CD4-positive, alpha-beta T cell (primary cell): ENCODE measurements around the gene LAMA4. TPM values are rescaled to one million over a fixed set of nuclear protein-coding genes. Genes with fewer than 3 reads are reported as not detected.
A peak's percentile ranks its signal among the peaks of the same experiment; 100 is the strongest.

Source experiments
- ATAC-seq: fragments of 200-7000 bp; cut with Tn5 transposase; one replicate; pipeline ENCODE4 v1.10.0; 2022; ENCODE audit warnings: mild to moderate bottlenecking; ENCODE audit not compliant: poor library complexity
- CTCF ChIA-PET: fragments of 350-600 bp; sonication (Branson Sonifier 250); formaldehyde crosslinking; loops from one replicate; lab custom pipeline; 2021; ENCODE audit warnings: antibody characterized with exemption, inconsistent platforms; lab: Charles Lee
- POLR2A ChIA-PET: fragments of 350-600 bp; sonication (Branson Sonifier 250); formaldehyde crosslinking; loops from one replicate; lab custom pipeline; 2021; ENCODE audit warnings: antibody characterized with exemption, inconsistent platforms; lab: Charles Lee
- DNase-seq, 14 experiments: peaks; one replicate each; pipeline ENCODE4 v3.0.0-alpha.2; 2013 to 2020; ENCODE audit warnings: mixed read lengths in 2 of 14
- H3K27ac ChIP-seq, 2 donors: one replicate each; pipeline versions ENCODE4 v1.5.1 to v1.7.0; 2013; ENCODE audit warnings: low read length in 2 of 2, low read depth in 1 of 2, mild to moderate bottlenecking in 1 of 2
- H3K27me3 ChIP-seq, 2 experiments: 1 replicate in 1 of 2; 2 replicates in 1 of 2; pipeline versions ENCODE4 v1.6.1 to v1.7.0; 2013; ENCODE audit warnings: low read length in 2 of 2, control low read depth in 1 of 2, mild to moderate bottlenecking in 1 of 2, moderate library complexity in 1 of 2; ENCODE audit not compliant: insufficient read depth in 2 of 2, control insufficient read depth in 1 of 2
- H3K36me3 ChIP-seq: one replicate; pipeline ENCODE4 v1.6.1; 2013; ENCODE audit warnings: low read length, control low read depth; ENCODE audit not compliant: insufficient read depth
- H3K4me1 ChIP-seq: one replicate; pipeline ENCODE4 v1.6.1; 2013; ENCODE audit warnings: low read length, control low read depth; ENCODE audit not compliant: insufficient read depth
- H3K4me3 ChIP-seq: one replicate; pipeline ENCODE4 v1.5.1; 2013; ENCODE audit warnings: mild to moderate bottlenecking, low read length, moderate library complexity
- H3K9me3 ChIP-seq, 2 experiments: 1 replicate in 1 of 2; 2 replicates in 1 of 2; pipeline versions ENCODE4 v1.6.1 to v1.7.0; 2013; ENCODE audit warnings: low read length in 2 of 2, mild to moderate bottlenecking in 2 of 2, control low read depth in 1 of 2, moderate library complexity in 1 of 2; ENCODE audit not compliant: control insufficient read depth in 1 of 2, insufficient read depth in 1 of 2
- H3K27ac Mint-ChIP-seq: one replicate; pipeline ENCODE4 v1.8.0; 2020; ENCODE audit warnings: mixed read lengths
- H3K27me3 Mint-ChIP-seq: one replicate; pipeline ENCODE4 v1.8.0; 2021; ENCODE audit warnings: mixed read lengths
- H3K36me3 Mint-ChIP-seq: one replicate; pipeline ENCODE4 v1.8.0; 2021; ENCODE audit warnings: low read depth, mixed read lengths
- H3K4me1 Mint-ChIP-seq: one replicate; pipeline ENCODE4 v1.8.0; 2021; ENCODE audit warnings: low read depth, mixed read lengths
- H3K4me3 Mint-ChIP-seq: one replicate; pipeline ENCODE4 v1.8.0; 2020; ENCODE audit warnings: mild to moderate bottlenecking, mixed read lengths
- H3K9me3 Mint-ChIP-seq: one replicate; pipeline ENCODE4 v1.8.0; 2020; ENCODE audit warnings: mixed read lengths
- CTCF ChIP-seq: fragments of 200-600 bp; IDR thresholded peaks from one replicate; pipeline ENCODE4 v1.8.0; 2022; ENCODE audit warnings: antibody characterized with exemption, mild to moderate bottlenecking
- intact Hi-C, 2 experiments: fragments of 100-400 bp; cut with DNase I in 1 of 2; cut with micrococcal nuclease in 1 of 2; formaldehyde crosslinking; loops; one replicate each; pipeline versions ENCODE4 v1.15.1 to v1.9.0; 2023 to 2025; cut with DNase I, micrococcal nuclease
- total RNA-seq, 174 experiments: library from RNA in 2 of 174; stranded (reverse) in 2 of 174; gene quantifications; one replicate each; pipeline ENCODE4 v1.2.3 and lab custom pipeline; 2021 to 2026

The LAMA4 gene
- total RNA-seq, 2 experiments from 2014 or later = not detected

- ChIA-PET CTCF (no interaction called here), POLR2A (no interaction called here)
- H3K4me3 Mint-ChIP-seq = no peak overlapping the region
- Histone ChIP-seq H3K36me3 (no peaks in the 10 kb centered on the region), H3K4me1 (peaks cover 2% of the 10 kb centered on the region), H3K4me3 (no peak overlapping the region), H3K27me3 (peaks cover 4 to 6% of the 10 kb centered on the region in 2 experiments), H3K9me3 (no peaks in the 10 kb centered on the region), H3K27ac (no peak overlapping the region)
- ATAC-seq (no peak), DNase-seq (no peak)
- H3K4me1 Mint-ChIP-seq = peaks cover 16% of the 10 kb centered on the region
- no peaks in the 10 kb centered on the region for H3K9me3 Mint-ChIP-seq
- TF ChIP-seq CTCF = no peak
- H3K27ac Mint-ChIP-seq = no peak overlapping the region
- no peaks in the 10 kb centered on the region for H3K36me3 Mint-ChIP-seq
- H3K27me3 Mint-ChIP-seq = peaks cover 7% of the 10 kb centered on the region
- intact Hi-C loops = no loop called here
Observed at GRCh38 chr6:112286500-112287144, 32.3 kb upstream of the LAMA4 start.

GRCh38 chr6:112286010-112286409, 31.6 kb upstream of the LAMA4 start:
- ChIA-PET POLR2A (no interaction called here), CTCF (no interaction called here)
- Mint-ChIP-seq H3K4me3 (no peak overlapping the region), H3K36me3 (no peaks in the 10 kb centered on the region), H3K9me3 (no peaks in the 10 kb centered on the region), H3K4me1 (peaks cover 16% of the 10 kb centered on the region), H3K27ac (no peak overlapping the region), H3K27me3 (peaks cover 7% of the 10 kb centered on the region)
- no peak overlapping the region for H3K4me3 ChIP-seq
- DNase-seq (peak in 9 of 14 experiments; percentile 1 to 78 (median 26)), ATAC-seq (peak; percentile 84)
- no peak overlapping the region for H3K27ac ChIP-seq
- H3K27me3 ChIP-seq = peaks cover 4 to 6% of the 10 kb centered on the region in 2 experiments
- H3K4me1 ChIP-seq = peaks cover 2% of the 10 kb centered on the region
- no peak for TF ChIP-seq CTCF
- no peaks in the 10 kb centered on the region for H3K9me3 ChIP-seq
- no peaks in the 10 kb centered on the region for H3K36me3 ChIP-seq
- intact Hi-C loops = no loop called here

- no peak overlapping the region for H3K4me3 Mint-ChIP-seq
- CTCF ChIA-PET = no interaction called here
- DNase-seq (no peak), ATAC-seq (no peak)
- peaks cover 16% of the 10 kb centered on the region for H3K4me1 Mint-ChIP-seq
- no peak for TF ChIP-seq CTCF
- no peak overlapping the region for H3K27ac ChIP-seq
- POLR2A ChIA-PET = no interaction called here
- no peaks in the 10 kb centered on the region for H3K9me3 ChIP-seq
- H3K27me3 ChIP-seq = peaks cover 8 to 9% of the 10 kb centered on the region in 2 experiments
- H3K36me3 Mint-ChIP-seq = no peaks in the 10 kb centered on the region
- H3K36me3 ChIP-seq = no peaks in the 10 kb centered on the region
- intact Hi-C loops = no loop called here
- no peak overlapping the region for H3K4me3 ChIP-seq
- no peaks in the 10 kb centered on the region for H3K9me3 Mint-ChIP-seq
- peaks cover 2% of the 10 kb centered on the region for H3K4me1 ChIP-seq
- H3K27ac Mint-ChIP-seq = no peak overlapping the region
- H3K27me3 Mint-ChIP-seq = peaks cover 9% of the 10 kb centered on the region
Observed at GRCh38 chr6:112284603-112285002, 30.2 kb upstream of the LAMA4 start.
